IMR-90 (cell line): ENCODE measurements around the gene UTF1. TPM values are rescaled to one million over a fixed set of nuclear protein-coding genes. Genes with fewer than 3 reads are reported as not detected.

ENCODE experiments used
- ATAC-seq: fragments of 200-7000 bp; cut with Tn5 transposase; 2 replicates; pipeline ENCODE4 v1.9.1; 2020; ENCODE audit warnings: low read depth, mild to moderate bottlenecking, moderate library complexity
- BruUV-seq: library from RNA; stranded (reverse); fragments of 400-500 nt; replicated peaks from 2 replicates; lab custom pipeline; 2021; lab: Mats Ljungman, UMichigan
- CTCF ChIA-PET: fragments of 300-600 bp; formaldehyde crosslinking; extraction: SDS; loops from one replicate; lab custom pipeline; 2021; ENCODE audit warnings: antibody characterized with exemption; lab: Yijun Ruan, JAX
- POLR2A ChIA-PET: fragments of 300-600 bp; sonication (Branson Sonifier 250); formaldehyde crosslinking; loops from one replicate; lab custom pipeline; 2022; ENCODE audit warnings: antibody characterized with exemption; ENCODE audit not compliant: unreplicated experiment; lab: Charles Lee
- DNase-seq: peaks from one replicate; pipeline ENCODE4 v3.0.0; 2013
- H2AFZ ChIP-seq: replicated peaks from 2 replicates; pipeline ENCODE3; 2013; ENCODE audit warnings: low read length, mild to moderate bottlenecking; ENCODE audit not compliant: poor library complexity
- H2AK5ac ChIP-seq: 2 replicates; pipeline ENCODE4 v1.6.1; 2013; ENCODE audit warnings: low read depth, low read length, inconsistent platforms
- H2AK9ac ChIP-seq: replicated peaks from 2 replicates; pipeline ENCODE3; 2013; ENCODE audit warnings: mild to moderate bottlenecking, low read depth, low read length, moderate library complexity; ENCODE audit not compliant: poor library complexity
- H2BK120ac ChIP-seq: 2 replicates; pipeline ENCODE4 v1.6.1; 2013; ENCODE audit warnings: low read depth, low read length, inconsistent platforms
- H2BK15ac ChIP-seq: 3 replicates; pipeline ENCODE4 v1.6.1; 2013; ENCODE audit warnings: low read depth, low read length, inconsistent platforms
- H2BK20ac ChIP-seq: 2 replicates; pipeline ENCODE4 v1.6.1; 2013; ENCODE audit warnings: low read depth, mild to moderate bottlenecking, inconsistent platforms, low read length, moderate library complexity
- H2BK5ac ChIP-seq: 2 replicates; pipeline ENCODE4 v1.6.1; 2013; ENCODE audit warnings: mild to moderate bottlenecking, low read depth, low read length, inconsistent platforms; ENCODE audit not compliant: poor library complexity, severe bottlenecking
- H3K14ac ChIP-seq: replicated peaks from 2 replicates; pipeline ENCODE4 v1.6.1; 2013; ENCODE audit warnings: low read depth, low read length, inconsistent platforms
- H3K18ac ChIP-seq: 2 replicates; pipeline ENCODE4 v1.6.1; 2013; ENCODE audit warnings: low read depth, low read length, control low read depth
- H3K23ac ChIP-seq: 2 replicates; pipeline ENCODE4 v1.6.1; 2013; ENCODE audit warnings: low read depth, low read length, inconsistent platforms
- H3K27ac ChIP-seq: 2 replicates; pipeline ENCODE4 v1.5.1; 2013; ENCODE audit warnings: mild to moderate bottlenecking, control low read depth, low read length; ENCODE audit not compliant: insufficient read depth
- H3K27me3 ChIP-seq: 2 replicates; pipeline ENCODE4 v1.6.1; 2013; ENCODE audit warnings: low read length; ENCODE audit not compliant: control insufficient read depth, insufficient read depth
- H3K36me3 ChIP-seq: 2 replicates; pipeline ENCODE4 v1.6.1; 2013; ENCODE audit warnings: low read length, mixed read lengths; ENCODE audit not compliant: control insufficient read depth, insufficient read depth
- H3K4ac ChIP-seq: 2 replicates; pipeline ENCODE4 v1.6.1; 2013; ENCODE audit warnings: low read depth, low read length, inconsistent platforms
- H3K4me1 ChIP-seq: 2 replicates; pipeline ENCODE4 v1.6.1; 2013; ENCODE audit warnings: low read length, mixed read lengths; ENCODE audit not compliant: control insufficient read depth, insufficient read depth
- H3K4me2 ChIP-seq: 2 replicates; pipeline ENCODE4 v1.6.1; 2013; ENCODE audit warnings: low read depth, mild to moderate bottlenecking, control low read depth, low read length, moderate library complexity
- H3K4me3 ChIP-seq: 2 replicates; pipeline ENCODE4 v1.5.1; 2013; ENCODE audit warnings: low read depth, mild to moderate bottlenecking, control low read depth, low read length, moderate library complexity; ENCODE audit not compliant: insufficient read depth
- H3K56ac ChIP-seq: 2 replicates; pipeline ENCODE4 v1.6.1; 2013; ENCODE audit warnings: low read length, inconsistent platforms; ENCODE audit not compliant: insufficient read depth; ENCODE audit errors: extremely low read depth
- H3K79me1 ChIP-seq, 2 experiments: 2 replicates each; pipeline ENCODE4 v1.6.1; 2013; ENCODE audit warnings: low read length in 2 of 2, inconsistent platforms in 1 of 2, low read depth in 1 of 2
- H3K9ac ChIP-seq: 2 replicates; pipeline ENCODE4 v1.6.1; 2013; ENCODE audit warnings: low read depth, low read length, control low read depth
- H3K9me1 ChIP-seq: 2 replicates; pipeline ENCODE4 v1.6.1; 2013; ENCODE audit warnings: low read length, inconsistent platforms; ENCODE audit not compliant: insufficient read depth
- H3K9me3 ChIP-seq: 2 replicates; pipeline ENCODE4 v1.6.1; 2013; ENCODE audit warnings: low read length; ENCODE audit not compliant: control insufficient read depth, insufficient read depth
- H4K20me1 ChIP-seq: 2 replicates; pipeline ENCODE4 v1.6.1; 2013; ENCODE audit warnings: low read length, inconsistent platforms; ENCODE audit not compliant: insufficient read depth
- H4K5ac ChIP-seq: 2 replicates; pipeline ENCODE4 v1.6.1; 2013; ENCODE audit warnings: mild to moderate bottlenecking, low read depth, low read length, control low read depth
- H4K8ac ChIP-seq, 2 experiments: 2 replicates each; pipeline ENCODE4 v1.6.1; 2013; ENCODE audit warnings: low read depth in 2 of 2, low read length in 2 of 2, control low read depth in 1 of 2, inconsistent platforms in 1 of 2
- H4K91ac ChIP-seq: 2 replicates; pipeline ENCODE4 v1.6.1; 2013; ENCODE audit warnings: low read depth, low read length, inconsistent platforms; ENCODE audit not compliant: insufficient read depth
- BHLHE40 ChIP-seq: fragments of 150-350 bp; IDR thresholded peaks from 2 replicates; pipeline ENCODE4 v1.6.1; 2016; ENCODE audit warnings: mild to moderate bottlenecking, low read depth, low read length
- CEBPB ChIP-seq: IDR thresholded peaks from 2 replicates; pipeline ENCODE4 v1.6.1; 2012; ENCODE audit warnings: low read depth, low read length, improper control_type of control experiment
- CHD1 ChIP-seq: IDR thresholded peaks from 2 replicates; pipeline ENCODE4 v1.6.1; 2012; ENCODE audit warnings: low read depth, low read length, improper control_type of control experiment
- FOS ChIP-seq: fragments of 150-350 bp; IDR thresholded peaks from 2 replicates; pipeline ENCODE4 v1.6.1; 2016; ENCODE audit warnings: low read depth, low read length
- MAFK ChIP-seq: IDR thresholded peaks from 2 replicates; pipeline ENCODE4 v1.6.1; 2012; ENCODE audit warnings: low read depth, low read length, improper control_type of control experiment
- MAZ ChIP-seq: IDR thresholded peaks from 2 replicates; pipeline ENCODE4 v1.6.1; 2012; ENCODE audit warnings: low read depth, mild to moderate bottlenecking, low read length, improper control_type of control experiment, moderate library complexity, borderline replicate concordance
- MXI1 ChIP-seq: IDR thresholded peaks from 2 replicates; pipeline ENCODE4 v1.6.1; 2012; ENCODE audit warnings: low read depth, mild to moderate bottlenecking, low read length, moderate library complexity, borderline replicate concordance
- NFE2L2 ChIP-seq: fragments of 150-350 bp; IDR thresholded peaks from 2 replicates; pipeline ENCODE4 v1.6.1; 2016; ENCODE audit warnings: low read depth, mild to moderate bottlenecking, low read length
- POLR2A ChIP-seq: IDR thresholded peaks from 2 replicates; pipeline ENCODE4 v1.6.1; 2012; ENCODE audit warnings: mild to moderate bottlenecking, low read depth, low read length
- RCOR1 ChIP-seq: IDR thresholded peaks from 2 replicates; pipeline ENCODE4 v1.6.1; 2012; ENCODE audit warnings: mild to moderate bottlenecking, low read length, improper control_type of control experiment; ENCODE audit not compliant: insufficient replicate concordance
- RFX5 ChIP-seq: IDR thresholded peaks from 2 replicates; pipeline ENCODE4 v1.8.0; 2012; ENCODE audit warnings: low read depth, mild to moderate bottlenecking, low read length, moderate library complexity
- SMC3 ChIP-seq: fragments of 150-350 bp; IDR thresholded peaks from 2 replicates; pipeline ENCODE4 v1.6.1; 2016; ENCODE audit warnings: low read depth, mild to moderate bottlenecking, antibody characterized with exemption, low read length, moderate library complexity
- WGBS, 2 experiments: methylation state at CpG; one replicate each; pipeline versions ENCODE4 v1.1.5 to v1.1.7; 2013; ENCODE audit warnings: missing lambda C conversion rate in 2 of 2; ENCODE audit not compliant: insufficient read length in 1 of 2; ENCODE audit errors: extremely low coverage in 2 of 2; 5-methylcytosine and 5-hydroxymethylcytosine counted together
- dilution Hi-C: fragments of 300-500 bp; cut with HindIII; formaldehyde crosslinking; loops from one replicate; pipeline ENCODE4 v1.14.3; 2018; ENCODE audit warnings: low sequenced_read_pairs; ENCODE audit not compliant: unreplicated experiment
- in situ Hi-C: fragments of 300-500 bp; cut with MboI; formaldehyde crosslinking; loops from 3 replicates; pipeline ENCODE4 v1.14.3; 2019; ENCODE audit warnings: low sequenced_read_pairs, inconsistent platforms, mixed read lengths
- intact Hi-C: fragments of 100-400 bp; cut with micrococcal nuclease; formaldehyde crosslinking; loops from 2 replicates; pipeline ENCODE4 v1.10.0; 2022
- polyA plus RNA-seq, 3 experiments: library from polyadenylated mRNA; depleted of rRNA; stranded (reverse); fragments of >200 nt; gene quantifications; 2 replicates each; pipeline ENCODE4 v1.2.3, GENCODE V29; 2012; ENCODE audit warnings: low replicate concordance in 1 of 3
- total RNA-seq: library from RNA; depleted of rRNA; stranded (reverse); fragments of >200 nt; gene quantifications from 2 replicates; pipeline ENCODE4 v1.2.3, GENCODE V29; 2012
- TF ChIP-seq, protein P1 (sequence below): fragments of 150-350 bp; IDR thresholded peaks from 2 replicates; pipeline ENCODE4 v1.6.1; 2016; ENCODE audit warnings: low read depth, mild to moderate bottlenecking, low read length, moderate library complexity, borderline replicate concordance
- TF ChIP-seq, protein P2 (sequence below): fragments of 150-350 bp; IDR thresholded peaks from 2 replicates; pipeline ENCODE4 v1.6.1; 2017; ENCODE audit warnings: mild to moderate bottlenecking, antibody characterized with exemption, low read length, low read depth

The UTF1 gene
- total and polyA plus RNA-seq, 2 of the 4 experiments (the other 2 are of a cell fraction) = not detected

DNA sequence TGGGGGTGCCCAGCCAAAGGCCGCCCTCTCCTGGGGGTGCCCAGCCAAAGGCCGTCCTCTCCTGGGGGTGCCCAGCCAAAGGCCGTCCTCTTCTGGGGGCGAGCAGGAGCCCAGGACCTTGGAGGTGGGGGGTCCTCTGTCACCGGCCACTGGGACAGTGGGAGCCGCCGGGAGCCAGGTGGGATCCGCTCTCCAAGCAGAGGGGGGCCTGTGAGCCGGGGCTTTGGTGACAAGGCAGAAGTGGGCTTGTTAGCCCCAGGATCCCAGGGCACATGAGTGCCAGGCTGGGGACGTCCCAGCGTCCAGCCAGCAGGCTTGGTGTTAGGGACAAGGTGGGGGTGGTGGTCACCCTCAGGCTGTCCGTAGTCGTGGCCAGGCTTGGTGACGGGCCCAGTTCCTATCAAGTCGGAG lies 29.4 kb upstream of the UTF1 start:
- H3K36me3 ChIP-seq = no peaks in the 10 kb centered on the region
- H4K8ac ChIP-seq = no peak overlapping the region
- in situ Hi-C loops = no loop called here
- H3K18ac ChIP-seq = no peak overlapping the region
- no peak overlapping the region for H2AK5ac ChIP-seq
- ChIA-PET CTCF (no interaction called here), POLR2A (no interaction called here)
- H3K4ac ChIP-seq = no peak overlapping the region
- H2BK120ac ChIP-seq = no peak overlapping the region
- no peak overlapping the region for H2AFZ ChIP-seq
- H3K27me3 ChIP-seq = no peaks in the 10 kb centered on the region
- no peaks in the 10 kb centered on the region for H3K4me1 ChIP-seq
- no peaks in the 10 kb centered on the region for H3K9me1 ChIP-seq
- no peaks in the 10 kb centered on the region for H4K20me1 ChIP-seq
- DNase-seq = no peak
- H3K9me3 ChIP-seq = no peaks in the 10 kb centered on the region
- H2AK9ac ChIP-seq = no peak overlapping the region
- no peak overlapping the region for H3K23ac ChIP-seq
- H2BK5ac ChIP-seq = no peak overlapping the region
- dilution Hi-C loops = no loop called here
- no peak overlapping the region for H2BK20ac ChIP-seq
- no peak overlapping the region for H3K4me2 ChIP-seq
- intact Hi-C loops = no loop called here
- H3K4me3 ChIP-seq = no peak overlapping the region
- WGBS, 2 experiments = 94% methylated on average over 4 of the region's 15 CpGs; no CpG with 5 or more reads in 1 of the 2 experiments
- H3K27ac ChIP-seq = no peak overlapping the region
- H4K91ac ChIP-seq = no peak overlapping the region
- H3K9ac ChIP-seq = no peak overlapping the region
- TF ChIP-seq RFX5 = no peak
- no peak for TF ChIP-seq MXI1
- no peak for TF ChIP-seq FOS
- TF ChIP-seq MAFK = no peak
- TF ChIP-seq RCOR1 = no peak
- TF ChIP-seq, protein P1, sequence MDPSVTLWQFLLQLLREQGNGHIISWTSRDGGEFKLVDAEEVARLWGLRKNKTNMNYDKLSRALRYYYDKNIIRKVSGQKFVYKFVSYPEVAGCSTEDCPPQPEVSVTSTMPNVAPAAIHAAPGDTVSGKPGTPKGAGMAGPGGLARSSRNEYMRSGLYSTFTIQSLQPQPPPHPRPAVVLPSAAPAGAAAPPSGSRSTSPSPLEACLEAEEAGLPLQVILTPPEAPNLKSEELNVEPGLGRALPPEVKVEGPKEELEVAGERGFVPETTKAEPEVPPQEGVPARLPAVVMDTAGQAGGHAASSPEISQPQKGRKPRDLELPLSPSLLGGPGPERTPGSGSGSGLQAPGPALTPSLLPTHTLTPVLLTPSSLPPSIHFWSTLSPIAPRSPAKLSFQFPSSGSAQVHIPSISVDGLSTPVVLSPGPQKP = no peak
- no peak for TF ChIP-seq CEBPB
- no peak for TF ChIP-seq POLR2A
- no peak for TF ChIP-seq NFE2L2
- TF ChIP-seq, protein P2, sequence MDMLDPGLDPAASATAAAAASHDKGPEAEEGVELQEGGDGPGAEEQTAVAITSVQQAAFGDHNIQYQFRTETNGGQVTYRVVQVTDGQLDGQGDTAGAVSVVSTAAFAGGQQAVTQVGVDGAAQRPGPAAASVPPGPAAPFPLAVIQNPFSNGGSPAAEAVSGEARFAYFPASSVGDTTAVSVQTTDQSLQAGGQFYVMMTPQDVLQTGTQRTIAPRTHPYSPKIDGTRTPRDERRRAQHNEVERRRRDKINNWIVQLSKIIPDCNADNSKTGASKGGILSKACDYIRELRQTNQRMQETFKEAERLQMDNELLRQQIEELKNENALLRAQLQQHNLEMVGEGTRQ = no peak
- no peak for TF ChIP-seq CHD1
- TF ChIP-seq BHLHE40 = no peak
- no peak for TF ChIP-seq MAZ
- no peak for TF ChIP-seq SMC3
- no TSS peak for BruUV-seq
- H3K56ac ChIP-seq = no peak overlapping the region
- no peak overlapping the region for H3K14ac ChIP-seq
- ATAC-seq = no peak
- no peak overlapping the region for H4K5ac ChIP-seq
- no peak overlapping the region for H2BK15ac ChIP-seq
- H3K79me1 ChIP-seq = no peaks in the 10 kb centered on the region
